ENCODE measurements around the gene HEATR1. TPM values are rescaled to one million over a fixed set of nuclear protein-coding genes. Genes with fewer than 3 reads are reported as not detected.
"Not testable (repeated sequence)": the region's sequence is repeated elsewhere in the genome, so short reads cannot be mapped to it uniquely, and the experiment has no call there.

Gene HEATR1
- total RNA-seq, 1 experiment from 2014 or later: 21.8 TPM

DNA sequence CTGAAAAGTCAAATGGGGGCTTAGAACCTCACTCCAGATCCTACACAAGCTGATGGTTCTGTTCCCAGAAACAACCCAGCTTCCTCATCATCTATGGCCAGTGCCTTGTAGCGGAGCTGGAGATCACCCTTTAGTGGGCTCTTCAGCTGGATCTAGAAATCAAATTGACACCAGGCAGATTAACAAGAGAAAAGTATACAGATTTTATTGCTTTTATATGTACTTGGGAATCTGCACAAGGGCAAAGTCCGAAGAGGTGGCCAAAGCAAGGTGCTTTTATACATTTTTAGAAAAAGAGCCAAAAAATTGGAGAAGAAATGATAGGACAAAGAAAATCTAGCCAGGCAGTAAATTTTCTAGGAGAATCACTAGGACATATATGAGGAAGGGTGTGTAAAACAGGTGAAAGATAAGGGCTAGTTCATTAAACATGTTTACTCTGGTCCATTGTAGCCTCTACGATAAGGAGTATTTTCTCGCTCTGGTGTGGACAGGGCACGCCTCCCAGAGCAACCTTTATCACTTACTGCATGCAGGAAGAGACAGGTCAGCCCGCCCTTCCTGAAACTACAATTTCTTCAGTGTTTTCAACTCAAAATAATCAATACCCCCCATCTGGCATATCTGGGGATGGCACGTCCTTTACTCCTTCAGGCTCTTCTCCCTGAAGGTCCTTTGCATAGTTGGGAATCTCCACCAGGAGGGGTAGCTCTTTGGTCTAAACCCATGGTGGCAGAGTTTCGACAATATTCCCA, 94.5 kb downstream of the HEATR1 start:
- no peak for DNase-seq (ENCODE audit: low read depth)

DNA sequence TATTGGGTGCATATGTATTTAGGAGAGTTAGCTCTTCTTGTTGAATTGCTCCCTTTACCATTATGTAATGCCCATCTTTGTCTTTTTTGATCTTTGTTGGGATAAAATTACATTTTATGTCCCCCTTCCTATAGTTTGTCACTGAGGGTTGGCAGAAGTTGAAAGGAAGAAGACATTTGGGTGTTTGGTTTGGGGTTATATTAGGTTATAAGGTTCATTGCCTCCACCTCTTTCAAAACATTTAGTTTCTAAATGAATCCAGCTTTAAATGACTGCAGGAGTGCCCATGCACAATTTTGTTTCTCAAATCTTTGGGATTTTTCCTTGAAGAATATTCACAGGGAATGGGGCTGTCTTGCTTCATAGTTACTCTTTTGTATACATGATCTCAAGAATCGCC, 95.1 kb downstream of the HEATR1 start:
- DNase-seq (ENCODE audit: low read depth): no peak

DNA sequence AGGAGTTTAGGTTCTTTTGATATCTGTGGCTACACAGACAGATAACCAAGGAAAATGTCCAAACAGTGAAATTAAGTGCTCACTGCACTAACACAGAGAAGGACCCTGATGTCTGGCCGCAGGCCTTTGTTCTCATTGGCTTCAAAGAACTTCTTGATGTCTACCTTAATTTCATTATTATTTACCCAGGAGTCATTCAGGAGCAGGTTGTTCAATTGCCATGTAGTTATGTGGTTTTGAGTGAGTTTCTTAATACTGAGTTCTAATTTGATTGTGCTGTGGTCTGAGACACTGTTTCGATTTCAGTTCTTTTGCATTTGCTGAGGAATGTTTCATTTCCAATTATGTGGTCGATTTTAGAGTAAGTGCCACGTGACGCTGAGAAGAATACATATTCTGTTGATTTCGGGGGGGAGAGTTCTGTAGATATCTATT, 95.7 kb downstream of the HEATR1 start:
- no peak for DNase-seq (ENCODE audit: low read depth)

DNA sequence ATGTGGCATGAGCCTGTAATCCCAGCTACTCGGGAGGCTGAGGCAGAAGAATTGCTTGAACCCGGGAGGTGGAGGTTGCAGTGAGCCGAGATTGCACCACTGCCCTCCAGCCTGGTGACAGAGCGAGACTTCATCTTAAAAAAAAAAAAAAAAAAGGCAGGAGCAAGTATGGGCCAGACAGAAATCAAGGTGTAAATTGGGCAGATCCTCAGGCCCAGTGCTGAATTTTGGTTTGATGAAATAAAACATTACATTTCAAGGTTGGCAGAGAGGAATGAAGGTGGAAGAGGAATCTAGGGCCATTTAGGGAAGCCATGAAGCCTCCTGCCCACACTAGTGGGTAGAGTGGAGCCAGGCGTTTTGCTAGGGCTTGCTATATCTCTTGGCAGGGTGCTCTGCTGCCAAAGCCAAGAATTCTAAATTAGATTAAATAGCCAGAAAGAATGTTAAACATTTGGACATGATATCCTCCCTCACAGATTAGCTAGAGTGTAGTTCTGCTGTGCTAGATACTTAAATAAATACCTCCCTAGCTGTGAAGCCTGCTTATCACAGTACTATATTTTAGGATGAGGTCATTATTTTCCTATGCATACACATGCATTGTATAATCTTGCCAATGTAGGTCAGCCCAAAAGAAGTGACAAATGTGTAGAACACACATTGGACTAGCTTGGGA, 97.2 kb downstream of the HEATR1 start:
- peak; percentile 20 for DNase-seq (ENCODE audit: low read depth)

DNA sequence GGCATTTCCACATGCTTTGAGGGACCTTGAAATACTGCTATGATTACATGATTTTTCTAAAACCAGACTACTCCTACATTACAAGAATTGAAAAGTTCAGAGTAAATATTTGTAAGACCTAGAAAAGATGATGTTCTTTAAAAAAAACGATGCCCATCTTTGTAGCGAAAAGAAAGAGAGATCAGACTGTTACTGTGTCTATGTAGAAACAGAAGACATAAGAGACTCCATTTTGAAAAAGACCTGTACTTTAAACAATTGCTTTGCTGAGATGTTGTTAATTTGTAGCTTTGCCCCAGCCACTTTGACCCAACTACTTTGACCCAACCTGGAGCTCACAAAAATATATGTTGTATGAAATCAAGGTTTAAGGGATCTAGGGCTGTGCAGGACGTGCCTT, 100.0 kb downstream of the HEATR1 start:
- not testable (repeated sequence) for DNase-seq (ENCODE audit: low read depth)

DNA sequence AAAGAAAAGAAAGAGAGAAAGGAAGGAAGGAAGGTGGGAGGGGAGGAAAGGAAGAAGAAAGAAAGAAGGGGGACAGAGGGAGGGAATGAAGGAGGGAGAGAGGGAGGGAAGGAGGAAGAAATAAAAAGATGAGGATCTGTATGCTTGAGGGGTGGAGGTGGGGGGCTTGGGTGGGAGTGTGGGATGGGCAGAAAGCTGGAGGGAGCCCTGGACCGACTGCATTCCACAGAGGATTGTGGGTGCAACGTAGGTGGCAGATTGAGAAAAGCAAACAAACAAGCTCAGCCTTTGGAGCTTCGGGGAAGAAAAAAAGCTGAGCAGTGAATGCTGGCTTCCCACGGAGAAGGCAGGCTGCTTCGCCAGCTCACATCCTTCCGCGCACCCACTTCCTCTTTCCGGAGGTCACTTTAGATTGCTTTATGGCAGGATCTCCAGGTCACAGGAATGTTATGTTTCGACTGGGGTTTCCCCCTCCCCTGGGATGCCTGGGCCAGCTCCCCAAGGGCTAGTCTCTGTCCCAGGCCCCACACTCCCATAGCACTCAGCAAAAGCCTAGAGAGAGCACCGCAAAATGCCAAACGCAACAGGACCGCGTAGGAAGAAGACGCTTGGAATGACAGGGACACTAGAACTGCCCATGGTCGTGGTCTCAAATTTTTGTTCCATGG, 101.2 kb downstream of the HEATR1 start:
- DNase-seq (ENCODE audit: low read depth): peak; percentile 77

DNA sequence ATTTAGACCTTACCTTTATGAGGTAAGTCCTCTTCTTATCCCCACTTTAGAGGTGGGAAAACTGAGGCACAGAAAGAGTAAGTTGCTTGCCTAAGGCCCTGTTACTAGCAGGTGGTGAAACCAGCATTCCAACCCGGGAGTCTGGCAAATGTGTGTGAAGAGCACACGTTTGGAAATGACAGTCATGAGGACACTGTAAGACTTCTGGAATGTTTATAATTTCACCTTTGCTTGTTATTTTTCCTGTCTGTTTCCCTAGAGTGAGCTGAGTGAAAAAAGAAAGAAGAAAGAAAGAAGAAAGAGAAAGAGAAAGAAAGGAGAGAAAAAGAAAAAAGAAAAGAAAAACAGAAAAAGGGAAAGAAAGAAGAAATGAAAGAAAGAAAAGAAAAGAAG, 101.7 kb downstream of the HEATR1 start:
- peak; percentile 57 for DNase-seq (ENCODE audit: low read depth)

DNA sequence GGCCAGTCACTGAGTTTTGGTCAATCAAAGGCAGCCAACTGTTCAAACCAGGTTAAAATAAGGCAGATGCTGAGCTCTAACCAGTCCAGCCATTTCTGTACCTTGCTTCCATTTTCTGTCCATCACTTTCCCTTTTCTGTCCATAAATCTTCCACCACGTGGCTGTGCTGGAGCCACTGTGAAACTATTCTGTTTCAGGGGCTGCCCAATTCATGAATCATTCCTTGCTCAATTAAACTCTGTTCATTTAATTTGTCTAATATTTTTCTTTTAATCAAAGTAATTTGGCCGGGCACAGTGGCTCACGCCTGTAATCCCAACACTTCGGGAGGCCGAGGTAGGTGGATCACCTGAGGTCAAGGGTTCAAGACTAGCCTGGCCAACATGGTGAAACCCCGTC, 103.2 kb downstream of the HEATR1 start:
- DNase-seq (ENCODE audit: low read depth): no peak

Other genes starting within 250 kb of the HEATR1 start
- 0.05 and 1.2 TPM in 2 replicates for gene EDARADD, start 210.2 kb downstream of the HEATR1 start, total RNA-seq (2014; rRNA removed; shearing (Covaris generic))
- 62.4 and 69.0 TPM in 2 replicates for gene LGALS8, start 80.5 kb downstream of the HEATR1 start, total RNA-seq (2014; rRNA removed; shearing (Covaris generic))
- 0.02 TPM in 1 of 2 replicates, not detected in the other for gene ACTN2, start 82.0 kb upstream of the HEATR1 start, total RNA-seq (2014; rRNA removed; shearing (Covaris generic))
- 11.5 and 15.0 TPM in 2 replicates for gene MTR, start 190.8 kb upstream of the HEATR1 start, total RNA-seq (2014; rRNA removed; shearing (Covaris generic))